ENCODE results near the gene ZCCHC7. TPM values are rescaled to one million over a fixed set of nuclear protein-coding genes. Genes with fewer than 3 reads are reported as not detected.
A peak's percentile ranks its signal among the peaks of the same experiment; 100 is the strongest.

The ZCCHC7 gene
- total RNA-seq, 1 experiment from 2014 or later = 41.7 TPM

DNA sequence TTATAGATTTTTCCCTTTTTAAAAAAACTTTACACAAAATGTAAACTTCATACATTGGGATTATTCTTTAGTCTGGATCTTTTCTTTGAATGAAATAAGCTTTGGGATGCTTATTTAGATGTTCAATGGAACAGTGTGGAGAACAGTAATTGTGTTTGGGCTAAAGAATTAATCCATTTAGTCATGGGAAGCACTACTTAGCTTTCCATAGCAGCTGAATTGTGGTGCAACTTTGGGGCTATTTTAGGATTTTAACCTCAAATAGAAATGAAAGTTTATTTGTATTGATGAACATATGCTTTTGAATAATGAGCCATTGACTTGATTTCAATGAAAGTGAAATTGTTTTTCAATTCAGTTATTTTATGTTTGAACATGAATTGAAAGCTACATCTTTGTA, 72.4 kb downstream of the ZCCHC7 start:
- TF ChIP-seq CTCF (IDR thresholded peaks at IDR 0.05; ENCODE audit: unreplicated experiment) = no peak
- Mint-ChIP-seq H3K27me3 (ENCODE audit: insufficient read depth, unreplicated experiment) (no peaks in the 10 kb centered on the region), H3K27ac (ENCODE audit: low read depth, unreplicated experiment) (no peak overlapping the region), H3K36me3 (ENCODE audit: insufficient read depth, unreplicated experiment) (peaks cover 29% of the 10 kb centered on the region), H3K9me3 (ENCODE audit: unreplicated experiment) (no peaks in the 10 kb centered on the region), H3K4me1 (ENCODE audit: insufficient read depth, unreplicated experiment) (peaks cover 14% of the 10 kb centered on the region), H3K4me3 (ENCODE audit: unreplicated experiment) (no peak overlapping the region)
- CTCF ChIA-PET = interaction anchor here (0.6 kb wide), 1 partner anchor 105 kb away, joined by 3 read pairs; no protein-coding TSS in a partner anchor
- no peak for DNase-seq (ENCODE audit: unreplicated experiment)
- intact Hi-C loops (cut with micrococcal nuclease) = no loop called here
- BruUV-seq (replicated peaks) = no TSS peak
- POLR2A ChIA-PET = interaction anchor here (0.9 kb wide), 1 partner anchor 33 kb away, joined by 3 read pairs; no protein-coding TSS in a partner anchor

DNA sequence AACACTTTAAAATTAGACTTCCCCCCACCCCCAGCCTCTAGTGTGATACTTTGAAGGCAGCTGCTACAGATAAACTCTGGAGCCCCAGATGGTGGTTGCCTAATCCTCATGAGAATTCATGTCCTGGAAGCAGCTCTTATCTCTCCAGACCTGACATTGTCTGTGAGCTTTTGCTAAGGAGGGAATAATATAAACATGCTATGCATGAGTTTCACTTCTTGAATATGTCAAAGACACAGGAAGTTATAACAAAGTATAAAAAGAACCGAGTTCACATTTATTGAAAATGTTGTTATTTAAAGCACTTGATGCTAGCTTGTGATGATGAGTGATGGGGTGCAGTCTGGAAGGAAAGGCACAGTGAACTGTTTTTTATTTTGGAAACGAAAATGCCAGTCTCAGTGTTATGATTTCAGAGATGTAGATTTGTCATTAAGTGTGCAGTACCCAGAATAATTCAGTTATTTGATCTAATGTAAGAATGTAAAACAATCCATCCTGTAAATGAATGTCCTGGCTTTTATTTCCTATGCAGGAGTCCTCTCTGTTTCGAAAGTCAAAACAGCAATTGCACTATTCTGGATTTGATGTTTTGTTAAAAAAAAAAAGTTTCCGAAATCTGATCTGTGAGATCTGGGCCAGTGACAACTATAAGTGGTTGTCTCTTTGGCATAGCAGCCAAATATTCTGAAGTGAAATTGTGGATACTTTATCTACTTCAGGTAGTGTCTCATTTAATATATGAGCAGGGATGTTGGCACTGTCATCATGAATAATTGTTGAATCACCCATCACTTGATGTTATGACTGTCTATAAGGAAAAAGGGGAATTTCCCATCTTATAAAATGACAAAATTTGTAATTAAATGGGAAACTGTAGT, 77.0 kb downstream of the ZCCHC7 start:
- CTCF ChIA-PET = interaction anchor here (1.0 kb wide), 1 partner anchor 64 kb away, joined by 4 read pairs; no protein-coding TSS in a partner anchor
- POLR2A ChIA-PET = interaction anchor here (0.7 to 1.6 kb wide), 3 partner anchors 18 to 83 kb away, joined by 3 to 6 read pairs (median 3); no protein-coding TSS in a partner anchor
- H3K4me1 Mint-ChIP-seq (ENCODE audit: insufficient read depth, unreplicated experiment) = peaks cover 41% of the 10 kb centered on the region
- H3K4me3 Mint-ChIP-seq (ENCODE audit: unreplicated experiment) = peak overlapping the region; percentile 4
- BruUV-seq (replicated peaks) = TSS peak; percentile 72
- H3K27ac Mint-ChIP-seq (ENCODE audit: low read depth, unreplicated experiment) = peak overlapping the region; percentile 67
- intact Hi-C loops (cut with micrococcal nuclease) = no loop called here
- no peaks in the 10 kb centered on the region for H3K9me3 Mint-ChIP-seq (ENCODE audit: unreplicated experiment)
- DNase-seq (ENCODE audit: unreplicated experiment) = peak; percentile 33
- TF ChIP-seq CTCF (IDR thresholded peaks at IDR 0.05; ENCODE audit: unreplicated experiment) = no peak
- H3K36me3 Mint-ChIP-seq (ENCODE audit: insufficient read depth, unreplicated experiment) = peaks cover 18% of the 10 kb centered on the region
- no peaks in the 10 kb centered on the region for H3K27me3 Mint-ChIP-seq (ENCODE audit: insufficient read depth, unreplicated experiment)

- H3K27me3 Mint-ChIP-seq (ENCODE audit: insufficient read depth, unreplicated experiment) = no peaks in the 10 kb centered on the region
- ChIA-PET CTCF (interaction anchor here (1.0 kb wide), 1 partner anchor 17 kb away, joined by 4 read pairs; no protein-coding TSS in a partner anchor), POLR2A (interaction anchor here (0.9 kb wide), 1 partner anchor 17 kb away, joined by 3 read pairs; no protein-coding TSS in a partner anchor)
- no peaks in the 10 kb centered on the region for H3K9me3 Mint-ChIP-seq (ENCODE audit: unreplicated experiment)
- peaks cover 41% of the 10 kb centered on the region for H3K4me1 Mint-ChIP-seq (ENCODE audit: insufficient read depth, unreplicated experiment)
- H3K36me3 Mint-ChIP-seq (ENCODE audit: insufficient read depth, unreplicated experiment) = peaks cover 18% of the 10 kb centered on the region
- BruUV-seq (replicated peaks) = TSS peak; percentile 37
- intact Hi-C loops (cut with micrococcal nuclease) = no loop called here
- no peak for TF ChIP-seq CTCF (IDR thresholded peaks at IDR 0.05; ENCODE audit: unreplicated experiment)
- no peak for DNase-seq (ENCODE audit: unreplicated experiment)
- H3K4me3 Mint-ChIP-seq (ENCODE audit: unreplicated experiment) = no peak overlapping the region
- peak overlapping the region; percentile 67 for H3K27ac Mint-ChIP-seq (ENCODE audit: low read depth, unreplicated experiment)
Measured at GRCh38 chr9:37198039-37198729, 77.8 kb downstream of the ZCCHC7 start.

DNA sequence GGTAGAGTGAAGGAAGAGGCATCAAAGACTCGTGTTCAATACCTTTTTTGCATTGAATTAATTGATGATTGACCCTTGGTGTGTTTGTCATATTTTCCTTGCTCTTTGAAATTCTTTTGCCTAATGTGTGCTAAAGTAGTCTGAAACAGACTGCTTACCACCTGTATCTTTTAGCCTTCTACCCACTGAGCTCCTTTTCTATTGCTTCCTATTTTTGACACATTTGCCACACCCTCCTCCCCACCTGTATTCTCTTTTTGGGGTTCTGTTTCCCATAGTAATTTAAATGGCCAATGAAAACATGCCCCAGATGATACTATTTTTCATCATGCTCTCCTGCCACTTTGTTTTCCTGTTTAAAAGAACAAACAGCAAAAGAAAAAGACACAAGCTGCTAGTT, 78.5 kb downstream of the ZCCHC7 start:
- no peak overlapping the region for H3K4me3 Mint-ChIP-seq (ENCODE audit: unreplicated experiment)
- H3K27me3 Mint-ChIP-seq (ENCODE audit: insufficient read depth, unreplicated experiment) = no peaks in the 10 kb centered on the region
- no peak for DNase-seq (ENCODE audit: unreplicated experiment)
- no peaks in the 10 kb centered on the region for H3K9me3 Mint-ChIP-seq (ENCODE audit: unreplicated experiment)
- BruUV-seq (replicated peaks) = no TSS peak
- no peak for TF ChIP-seq CTCF (IDR thresholded peaks at IDR 0.05; ENCODE audit: unreplicated experiment)
- ChIA-PET CTCF (interaction anchor here (1.0 kb wide), 1 partner anchor 16 kb away, joined by 4 read pairs; no protein-coding TSS in a partner anchor), POLR2A (no interaction called here)
- peaks cover 41% of the 10 kb centered on the region for H3K4me1 Mint-ChIP-seq (ENCODE audit: insufficient read depth, unreplicated experiment)
- peak overlapping the region; percentile 67 for H3K27ac Mint-ChIP-seq (ENCODE audit: low read depth, unreplicated experiment)
- intact Hi-C loops (cut with micrococcal nuclease) = no loop called here
- peaks cover 22% of the 10 kb centered on the region for H3K36me3 Mint-ChIP-seq (ENCODE audit: insufficient read depth, unreplicated experiment)
